Liver (tissue), 3 donors: ENCODE measurements around the gene CFAP68.
A peak's percentile ranks its signal among the peaks of the same experiment; 100 is the strongest.

ENCODE experiments used
- CTCF ChIP-seq: fragments of 150-350 bp; IDR thresholded peaks from 2 replicates; pipeline ENCODE4 v1.5.1; 2017; ENCODE audit warnings: improper control_type of control experiment, low read depth, low read length; ENCODE audit not compliant: missing input control
- EGR1 ChIP-seq, 2 donors: IDR thresholded peaks; 2 replicates each; pipeline ENCODE4 v1.6.1; 2016 to 2018; ENCODE audit warnings: antibody characterized with exemption in 2 of 2, low read depth in 2 of 2
- RAD21 ChIP-seq, 2 donors: IDR thresholded peaks; 2 replicates each; pipeline ENCODE4 v1.6.1; 2016; ENCODE audit warnings: antibody characterized with exemption in 2 of 2, mild to moderate bottlenecking in 2 of 2
- REST ChIP-seq: IDR thresholded peaks from 2 replicates; pipeline ENCODE4 v1.6.1; 2016; ENCODE audit warnings: antibody characterized with exemption, mild to moderate bottlenecking
- SP1 ChIP-seq: IDR thresholded peaks from 2 replicates; pipeline ENCODE4 v1.6.1; 2018; ENCODE audit warnings: antibody characterized with exemption, mild to moderate bottlenecking
- TAF1 ChIP-seq: conservative IDR thresholded peaks from 2 replicates; pipeline ENCODE4 v1.6.1; 2016; ENCODE audit warnings: antibody characterized with exemption, mild to moderate bottlenecking
- YY1 ChIP-seq: IDR thresholded peaks from 2 replicates; pipeline ENCODE4 v1.6.1; 2016; ENCODE audit warnings: antibody characterized with exemption, mild to moderate bottlenecking
- donor health status: healthy.
- donor health status: healthy.

- TF ChIP-seq CTCF: peak; percentile 51
- TF ChIP-seq SP1: peak; percentile 47
- no peak for TF ChIP-seq EGR1 (IDR thresholded peaks at IDR 0.05; ENCODE audit: low read depth in 2 of 2)
- peak; percentile 75 for TF ChIP-seq YY1
- peak; percentile 92 to 93 for TF ChIP-seq RAD21 (IDR thresholded peaks at IDR 0.05)
- no peak for TF ChIP-seq TAF1
- no peak for TF ChIP-seq REST
Measured at GRCh38 chr11:111833524-111833923, 45.8 kb upstream of the CFAP68 start.
